ENCODE measurements around the gene SLC2A1.
"Not testable (repeated sequence)": the region's sequence is repeated elsewhere in the genome, so short reads cannot be mapped to it uniquely, and the experiment has no call there.

The SLC2A1 gene

DNA sequence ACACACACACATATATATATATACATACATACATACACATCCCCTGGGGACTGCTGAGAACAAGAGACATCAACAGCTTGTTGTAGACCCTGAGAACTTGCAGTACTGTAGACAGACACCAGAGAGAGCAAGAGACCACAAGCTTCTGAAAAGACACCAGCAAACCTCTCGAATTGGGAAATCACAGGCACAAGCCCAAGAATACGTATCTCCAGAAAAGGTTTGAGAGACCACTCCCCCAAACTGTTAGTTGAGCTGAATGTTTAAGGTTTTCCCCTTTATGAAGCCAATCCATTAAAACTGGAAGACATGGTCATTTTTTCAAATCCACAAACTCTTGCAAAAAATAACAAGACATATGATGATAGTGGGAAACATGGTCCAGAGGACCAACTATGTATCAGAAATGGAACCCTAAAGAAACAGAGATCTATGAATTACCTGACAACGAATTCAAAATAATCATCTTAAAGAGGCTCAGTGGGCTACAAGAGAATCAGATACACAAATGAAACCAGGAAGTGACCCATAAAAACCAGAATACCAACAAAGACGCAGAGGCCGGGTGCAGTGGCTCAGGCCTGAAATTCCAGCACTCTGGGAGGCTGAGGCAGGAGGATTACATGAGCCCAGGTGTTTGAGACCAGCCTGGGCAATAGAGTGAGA is 45.1 kb downstream of the SLC2A1 start:
- TF ChIP-seq FOXK2 (IDR thresholded peaks at IDR 0.05) (no peak), ELF4 (IDR thresholded peaks at IDR 0.05) (no peak), ARNT (IDR thresholded peaks at IDR 0.05) (no peak), PKNOX1 (IDR thresholded peaks at IDR 0.05) (no peak), TARDBP (IDR thresholded peaks at IDR 0.05) (no peak), ZNF384 (IDR thresholded peaks at IDR 0.05) (no peak), L3MBTL2 (conservative IDR thresholded peaks at IDR 0.05) (no peak), SUZ12 (IDR thresholded peaks at IDR 0.05) (no peak), CTBP1 (IDR thresholded peaks at IDR 0.05; ENCODE audit: borderline replicate concordance) (no peak), LEF1 (IDR thresholded peaks at IDR 0.05; ENCODE audit: borderline replicate concordance) (no peak), HDGF (IDR thresholded peaks at IDR 0.05; ENCODE audit: borderline replicate concordance) (no peak), SP1 (IDR thresholded peaks at IDR 0.05) (no peak), NFRKB (IDR thresholded peaks at IDR 0.05) (no peak), BHLHE40 (IDR thresholded peaks at IDR 0.05; ENCODE audit: borderline replicate concordance) (no peak), FOXM1 (IDR thresholded peaks at IDR 0.05; ENCODE audit: borderline replicate concordance) (no peak), FOXA1 (IDR thresholded peaks at IDR 0.05) (no peak)
- CTCF ChIA-PET = interaction anchor here (0.7 to 5.9 kb wide), 8 partner anchors 10 to 444 kb away, joined by 3 to 100 read pairs (median 5); partner anchors contain the start of genes C1orf50 and P3H1
- POLR2A ChIA-PET = interaction anchor here (0.6 to 1.3 kb wide), 4 partner anchors 9 to 160 kb away, joined by 3 to 6 read pairs (median 4); partner anchors contain the start of gene ZNF691
- peak; percentile 74 for DNase-seq (ENCODE audit: extremely low spot score)

DNA sequence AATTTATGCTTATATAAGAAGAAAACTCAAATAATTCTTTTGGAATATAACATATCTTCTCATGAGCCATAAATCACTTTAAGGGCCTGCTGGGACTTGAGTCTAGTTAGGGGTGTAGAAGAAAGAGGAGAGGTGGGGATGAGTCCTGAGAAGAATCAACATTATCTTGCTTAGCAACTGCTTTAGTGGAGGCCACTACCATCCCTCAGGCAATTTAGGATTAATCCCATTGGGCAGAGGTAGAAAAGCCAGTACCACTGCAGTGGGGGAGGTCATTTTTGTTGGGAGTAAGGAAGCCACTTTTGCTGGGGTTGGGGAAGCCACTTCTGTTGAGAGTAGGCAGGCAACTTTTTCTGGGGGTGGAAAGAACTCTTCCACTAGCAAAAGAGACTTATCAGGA is 47.7 kb downstream of the SLC2A1 start:
- TF ChIP-seq ELF4 (IDR thresholded peaks at IDR 0.05) (no peak), LEF1 (IDR thresholded peaks at IDR 0.05; ENCODE audit: borderline replicate concordance) (no peak), FOXK2 (IDR thresholded peaks at IDR 0.05) (no peak)
- DNase-seq (ENCODE audit: extremely low spot score) = no peak
- POLR2A ChIA-PET = no interaction called here
- CTCF ChIA-PET = interaction anchor here (5.9 kb wide), 1 partner anchor 162 kb away, joined by 100 read pairs; no protein-coding TSS in a partner anchor

GRCh38 chr1:42908046-42908445 is 50.6 kb downstream of the SLC2A1 start:
- DNase-seq (ENCODE audit: extremely low spot score) = no peak
- ChIA-PET CTCF (no interaction called here), POLR2A (no interaction called here)
- TF ChIP-seq FOXK2 (IDR thresholded peaks at IDR 0.05) (no peak), NFRKB (IDR thresholded peaks at IDR 0.05) (no peak), FOXA1 (IDR thresholded peaks at IDR 0.05) (no peak), FOXM1 (IDR thresholded peaks at IDR 0.05; ENCODE audit: borderline replicate concordance) (no peak), LEF1 (IDR thresholded peaks at IDR 0.05; ENCODE audit: borderline replicate concordance) (no peak), L3MBTL2 (conservative IDR thresholded peaks at IDR 0.05) (no peak), ZNF384 (IDR thresholded peaks at IDR 0.05) (no peak), SUZ12 (IDR thresholded peaks at IDR 0.05) (no peak), PKNOX1 (IDR thresholded peaks at IDR 0.05) (no peak), HDGF (IDR thresholded peaks at IDR 0.05; ENCODE audit: borderline replicate concordance) (no peak), CTBP1 (IDR thresholded peaks at IDR 0.05; ENCODE audit: borderline replicate concordance) (no peak), SP1 (IDR thresholded peaks at IDR 0.05) (no peak), BHLHE40 (IDR thresholded peaks at IDR 0.05; ENCODE audit: borderline replicate concordance) (no peak), TARDBP (IDR thresholded peaks at IDR 0.05) (no peak), ELF4 (IDR thresholded peaks at IDR 0.05) (no peak), ARNT (IDR thresholded peaks at IDR 0.05) (no peak)

- CTCF ChIA-PET = interaction anchor here (1.2 kb wide), 2 partner anchors 169 to 479 kb away, joined by 3 to 4 read pairs; no protein-coding TSS in a partner anchor
- POLR2A ChIA-PET = interaction anchor here (0.8 kb wide), 1 partner anchor 18 kb away, joined by 3 read pairs; no protein-coding TSS in a partner anchor
- DNase-seq (ENCODE audit: extremely low spot score) = no peak
- no peak for TF ChIP-seq FOXA1 (IDR thresholded peaks at IDR 0.05)
Measured at GRCh38 chr1:42904434-42904833, 54.2 kb downstream of the SLC2A1 start.

DNA sequence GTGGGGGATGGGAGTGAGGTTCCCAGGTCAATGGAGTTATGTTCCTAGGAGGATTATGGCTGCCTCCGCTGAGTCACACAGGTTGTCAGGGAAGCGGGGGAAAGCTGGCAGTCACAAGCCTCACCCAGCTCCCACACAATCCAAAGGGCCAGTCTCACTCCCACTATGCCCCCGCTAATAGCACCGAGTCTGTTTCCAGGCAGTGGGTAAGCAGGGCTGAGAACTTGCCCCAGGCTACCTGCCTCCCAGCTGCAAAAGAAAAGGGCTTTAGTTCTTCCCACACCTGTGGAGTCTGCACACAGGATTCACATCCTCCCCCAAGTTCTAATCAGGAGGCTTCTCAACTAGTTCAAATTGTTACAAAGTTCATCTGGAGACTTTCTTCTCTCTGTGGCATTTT is 58.7 kb downstream of the SLC2A1 start:
- CTCF ChIA-PET = interaction anchor here (1.3 kb wide), 1 partner anchor 174 kb away, joined by 3 read pairs; no protein-coding TSS in a partner anchor
- DNase-seq (ENCODE audit: extremely low spot score); POLR2A ChIA-PET: not testable (repeated sequence)

DNA sequence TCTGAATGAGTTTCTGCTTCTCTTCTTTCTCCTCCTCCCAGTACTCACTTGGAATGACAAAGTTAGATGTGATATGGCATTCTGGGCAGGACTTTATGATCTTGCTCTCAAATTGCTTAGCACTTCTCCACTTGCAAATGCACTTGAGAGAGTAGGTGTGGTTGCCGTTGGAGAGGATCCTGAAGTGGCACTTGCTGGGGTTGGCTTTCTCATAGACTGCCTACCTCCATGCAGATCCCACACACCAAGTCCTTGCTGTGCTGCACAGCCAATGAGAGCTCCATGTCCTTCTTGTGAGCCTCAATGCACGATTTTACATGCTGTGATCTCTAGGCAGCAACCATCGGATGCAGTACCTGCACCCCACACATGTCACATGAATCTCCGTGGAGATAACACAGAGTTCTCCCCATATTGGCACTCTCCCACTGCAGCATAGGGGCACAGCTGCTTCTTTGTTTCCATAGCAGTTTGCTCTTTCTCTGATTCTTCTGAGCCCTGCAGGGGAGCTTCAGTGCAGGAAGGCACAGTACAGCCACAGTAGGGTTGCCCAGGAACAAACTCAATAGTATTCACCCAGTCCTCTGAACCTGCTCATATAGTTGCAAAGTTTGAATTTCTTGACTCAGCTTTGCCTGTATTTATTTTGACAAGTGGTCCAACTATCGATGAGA is 67.1 kb downstream of the SLC2A1 start:
- TF ChIP-seq L3MBTL2 (conservative IDR thresholded peaks at IDR 0.05) = no peak
- CTCF ChIA-PET = interaction anchor here (0.7 kb wide), 1 partner anchor 936 kb away, joined by 3 read pairs; no protein-coding TSS in a partner anchor
- POLR2A ChIA-PET = interaction anchor here (1.0 kb wide), 1 partner anchor 125 kb away, joined by 4 read pairs; the partner anchor contains the start of genes C1orf50 and P3H1
- DNase-seq (ENCODE audit: extremely low spot score) = no peak

DNA sequence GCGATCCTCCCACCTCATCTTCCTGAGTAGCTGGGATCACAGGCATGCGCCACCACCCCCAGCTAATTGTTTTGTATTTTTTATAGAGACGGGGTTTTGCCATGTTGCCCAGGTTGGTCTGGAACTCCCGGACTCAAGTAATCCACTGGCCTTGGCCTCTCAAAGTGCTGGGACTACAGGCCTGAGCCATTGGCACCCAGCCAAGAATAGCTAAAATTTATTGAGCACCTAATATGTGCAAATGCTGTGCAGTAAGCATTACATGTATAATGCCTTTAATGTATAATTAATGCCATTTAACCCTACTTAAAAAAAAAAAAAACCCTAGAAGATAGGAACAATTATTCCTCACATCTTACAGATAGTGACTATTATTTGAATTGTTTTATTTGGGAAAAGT is 69.4 kb downstream of the SLC2A1 start:
- POLR2A ChIA-PET = no interaction called here
- TF ChIP-seq ZNF384 (IDR thresholded peaks at IDR 0.05) (no peak), TARDBP (IDR thresholded peaks at IDR 0.05) (no peak), FOXA1 (IDR thresholded peaks at IDR 0.05) (no peak), NFRKB (IDR thresholded peaks at IDR 0.05) (no peak), HDGF (IDR thresholded peaks at IDR 0.05; ENCODE audit: borderline replicate concordance) (no peak), SP1 (IDR thresholded peaks at IDR 0.05) (no peak), PKNOX1 (IDR thresholded peaks at IDR 0.05) (no peak), FOXK2 (IDR thresholded peaks at IDR 0.05) (no peak), BHLHE40 (IDR thresholded peaks at IDR 0.05; ENCODE audit: borderline replicate concordance) (no peak), CTBP1 (IDR thresholded peaks at IDR 0.05; ENCODE audit: borderline replicate concordance) (no peak), ARNT (IDR thresholded peaks at IDR 0.05) (no peak), FOXM1 (IDR thresholded peaks at IDR 0.05; ENCODE audit: borderline replicate concordance) (no peak), SUZ12 (IDR thresholded peaks at IDR 0.05) (no peak), LEF1 (IDR thresholded peaks at IDR 0.05; ENCODE audit: borderline replicate concordance) (no peak), ELF4 (IDR thresholded peaks at IDR 0.05) (no peak), L3MBTL2 (conservative IDR thresholded peaks at IDR 0.05) (no peak)
- DNase-seq (ENCODE audit: extremely low spot score) = no peak
- CTCF ChIA-PET = no interaction called here
